ENCODE results near the gene FASN. TPM values are rescaled to one million over a fixed set of nuclear protein-coding genes. Genes with fewer than 3 reads are reported as not detected.

The FASN gene
- total RNA-seq, 1 experiment from 2014 or later, result 372 TPM

DNA sequence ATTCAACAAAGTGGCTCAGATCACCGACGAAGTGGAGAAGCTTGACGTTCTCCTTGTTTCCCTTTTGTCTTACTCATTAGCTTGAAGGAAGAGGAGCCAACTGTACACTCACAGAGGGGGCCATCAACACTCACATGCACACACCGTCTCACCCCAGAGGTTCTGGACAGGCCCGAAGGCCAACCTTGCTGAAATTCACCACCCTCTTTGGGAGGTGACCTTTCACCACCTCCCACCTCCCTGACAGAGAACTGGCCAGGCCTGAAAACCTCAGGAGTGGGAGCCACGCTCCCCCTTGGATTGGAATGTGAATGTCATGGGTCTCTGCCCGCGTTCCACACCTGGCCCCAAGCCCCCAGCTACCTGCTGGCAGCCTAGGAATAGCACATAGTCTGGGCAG is 62.5 kb downstream of the FASN start:
- H3K9me3 Mint-ChIP-seq (ENCODE audit: low read depth, unreplicated experiment), result no peaks in the 10 kb centered on the region
- TF ChIP-seq, protein P1, sequence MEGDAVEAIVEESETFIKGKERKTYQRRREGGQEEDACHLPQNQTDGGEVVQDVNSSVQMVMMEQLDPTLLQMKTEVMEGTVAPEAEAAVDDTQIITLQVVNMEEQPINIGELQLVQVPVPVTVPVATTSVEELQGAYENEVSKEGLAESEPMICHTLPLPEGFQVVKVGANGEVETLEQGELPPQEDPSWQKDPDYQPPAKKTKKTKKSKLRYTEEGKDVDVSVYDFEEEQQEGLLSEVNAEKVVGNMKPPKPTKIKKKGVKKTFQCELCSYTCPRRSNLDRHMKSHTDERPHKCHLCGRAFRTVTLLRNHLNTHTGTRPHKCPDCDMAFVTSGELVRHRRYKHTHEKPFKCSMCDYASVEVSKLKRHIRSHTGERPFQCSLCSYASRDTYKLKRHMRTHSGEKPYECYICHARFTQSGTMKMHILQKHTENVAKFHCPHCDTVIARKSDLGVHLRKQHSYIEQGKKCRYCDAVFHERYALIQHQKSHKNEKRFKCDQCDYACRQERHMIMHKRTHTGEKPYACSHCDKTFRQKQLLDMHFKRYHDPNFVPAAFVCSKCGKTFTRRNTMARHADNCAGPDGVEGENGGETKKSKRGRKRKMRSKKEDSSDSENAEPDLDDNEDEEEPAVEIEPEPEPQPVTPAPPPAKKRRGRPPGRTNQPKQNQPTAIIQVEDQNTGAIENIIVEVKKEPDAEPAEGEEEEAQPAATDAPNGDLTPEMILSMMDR (IDR thresholded peaks at IDR 0.05; ENCODE audit: unreplicated experiment), result no peak
- no TSS peak for BruUV-seq (replicated peaks)
- H3K36me3 Mint-ChIP-seq (ENCODE audit: insufficient read depth, unreplicated experiment), result peaks cover 30% of the 10 kb centered on the region
- H3K27ac Mint-ChIP-seq (ENCODE audit: unreplicated experiment), result no peak overlapping the region
- H3K4me3 Mint-ChIP-seq (ENCODE audit: low read depth, unreplicated experiment), result peak overlapping the region; percentile 86
- H3K27me3 Mint-ChIP-seq (ENCODE audit: unreplicated experiment), result no peaks in the 10 kb centered on the region
- intact Hi-C loops (cut with micrococcal nuclease; ENCODE audit: unreplicated experiment), result no loop called here
- no peak for DNase-seq
- H3K4me1 Mint-ChIP-seq (ENCODE audit: low read depth, unreplicated experiment), result peaks cover 7% of the 10 kb centered on the region
- CTCF ChIA-PET, result interaction anchor here (0.6 kb wide), 1 partner anchor 31 kb away, joined by 3 read pairs; no protein-coding TSS in a partner anchor

DNA sequence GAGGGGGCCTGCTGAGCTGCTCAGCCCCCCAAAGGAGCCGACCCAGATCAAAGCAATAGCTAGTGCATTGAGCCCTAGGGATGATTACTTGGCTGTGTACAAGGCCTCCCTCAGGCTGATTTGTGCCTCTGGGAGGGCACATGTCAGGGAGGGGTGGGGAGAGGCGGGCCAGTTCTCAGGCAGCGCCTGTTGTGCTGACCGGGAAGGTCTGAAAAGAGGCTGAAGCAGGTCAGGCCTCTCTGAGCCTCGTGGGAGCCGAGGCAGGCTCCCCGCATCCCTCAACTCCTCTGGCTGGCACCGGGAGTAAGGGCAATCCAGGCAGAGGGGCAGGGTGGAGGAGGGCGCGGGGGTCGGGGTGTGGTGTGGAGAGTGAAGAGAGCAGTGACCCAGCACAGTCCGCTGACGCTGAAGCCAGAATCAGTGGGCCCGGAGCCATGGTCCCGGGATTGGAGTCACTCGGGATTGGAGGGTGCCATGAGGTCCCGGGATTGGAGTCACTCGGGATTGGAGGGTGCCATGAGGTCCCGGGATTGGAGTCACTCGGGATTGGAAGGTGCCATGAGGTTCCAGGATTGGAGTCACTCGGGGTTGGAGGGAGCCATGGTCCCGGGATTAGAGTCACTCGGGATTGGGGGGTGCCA is 63.5 kb downstream of the FASN start:
- CTCF ChIA-PET, result no interaction called here
- Mint-ChIP-seq H3K4me1 (ENCODE audit: low read depth, unreplicated experiment) (peaks cover 7% of the 10 kb centered on the region), H3K4me3 (ENCODE audit: low read depth, unreplicated experiment) (no peak overlapping the region), H3K9me3 (ENCODE audit: low read depth, unreplicated experiment) (no peaks in the 10 kb centered on the region), H3K27ac (ENCODE audit: unreplicated experiment) (no peak overlapping the region), H3K36me3 (ENCODE audit: insufficient read depth, unreplicated experiment) (peaks cover 35% of the 10 kb centered on the region), H3K27me3 (ENCODE audit: unreplicated experiment) (no peaks in the 10 kb centered on the region)
- intact Hi-C loops (cut with micrococcal nuclease; ENCODE audit: unreplicated experiment), result no loop called here
- TF ChIP-seq, protein P1 (IDR thresholded peaks at IDR 0.05; ENCODE audit: unreplicated experiment), result no peak
- no TSS peak for BruUV-seq (replicated peaks)
- DNase-seq, result no peak

DNA sequence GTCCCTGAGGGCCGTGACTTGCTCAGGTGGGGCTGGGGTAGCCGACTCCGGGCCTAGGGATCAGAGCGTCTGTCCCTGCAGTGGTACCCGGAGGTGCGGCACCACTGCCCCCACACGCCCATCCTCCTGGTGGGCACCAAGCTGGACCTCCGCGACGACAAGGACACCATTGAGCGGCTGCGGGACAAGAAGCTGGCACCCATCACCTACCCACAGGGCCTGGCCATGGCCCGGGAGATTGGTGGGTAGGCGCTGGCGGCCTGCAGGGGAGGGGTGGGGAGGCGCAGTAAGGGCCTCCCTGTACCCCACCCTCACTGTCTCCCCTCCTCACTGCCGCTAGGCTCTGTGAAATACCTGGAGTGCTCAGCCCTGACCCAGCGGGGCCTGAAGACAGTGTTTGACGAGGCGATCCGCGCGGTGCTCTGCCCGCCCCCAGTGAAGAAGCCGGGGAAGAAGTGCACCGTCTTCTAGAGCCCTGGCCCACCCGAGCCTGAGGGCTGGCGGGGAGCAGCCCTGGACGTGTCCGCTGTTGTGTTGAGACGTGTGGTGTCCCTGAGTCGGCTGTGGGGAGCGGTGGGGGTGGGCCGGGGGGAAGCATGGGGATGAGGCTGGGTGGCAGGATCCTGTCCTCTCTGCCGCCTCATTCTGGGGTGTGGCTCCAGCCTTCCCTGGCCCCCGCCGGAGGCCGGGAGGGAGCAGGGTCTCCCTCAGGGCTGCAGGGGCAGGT is 64.5 kb downstream of the FASN start:
- Mint-ChIP-seq H3K4me1 (ENCODE audit: low read depth, unreplicated experiment) (peaks cover 7% of the 10 kb centered on the region), H3K4me3 (ENCODE audit: low read depth, unreplicated experiment) (no peak overlapping the region), H3K9me3 (ENCODE audit: low read depth, unreplicated experiment) (no peaks in the 10 kb centered on the region), H3K36me3 (ENCODE audit: insufficient read depth, unreplicated experiment) (peaks cover 40% of the 10 kb centered on the region), H3K27ac (ENCODE audit: unreplicated experiment) (no peak overlapping the region), H3K27me3 (ENCODE audit: unreplicated experiment) (no peaks in the 10 kb centered on the region)
- CTCF ChIA-PET, result no interaction called here
- no peak for DNase-seq
- no TSS peak for BruUV-seq (replicated peaks)
- TF ChIP-seq, protein P1 (IDR thresholded peaks at IDR 0.05; ENCODE audit: unreplicated experiment), result no peak
- intact Hi-C loops (cut with micrococcal nuclease; ENCODE audit: unreplicated experiment), result no loop called here

DNA sequence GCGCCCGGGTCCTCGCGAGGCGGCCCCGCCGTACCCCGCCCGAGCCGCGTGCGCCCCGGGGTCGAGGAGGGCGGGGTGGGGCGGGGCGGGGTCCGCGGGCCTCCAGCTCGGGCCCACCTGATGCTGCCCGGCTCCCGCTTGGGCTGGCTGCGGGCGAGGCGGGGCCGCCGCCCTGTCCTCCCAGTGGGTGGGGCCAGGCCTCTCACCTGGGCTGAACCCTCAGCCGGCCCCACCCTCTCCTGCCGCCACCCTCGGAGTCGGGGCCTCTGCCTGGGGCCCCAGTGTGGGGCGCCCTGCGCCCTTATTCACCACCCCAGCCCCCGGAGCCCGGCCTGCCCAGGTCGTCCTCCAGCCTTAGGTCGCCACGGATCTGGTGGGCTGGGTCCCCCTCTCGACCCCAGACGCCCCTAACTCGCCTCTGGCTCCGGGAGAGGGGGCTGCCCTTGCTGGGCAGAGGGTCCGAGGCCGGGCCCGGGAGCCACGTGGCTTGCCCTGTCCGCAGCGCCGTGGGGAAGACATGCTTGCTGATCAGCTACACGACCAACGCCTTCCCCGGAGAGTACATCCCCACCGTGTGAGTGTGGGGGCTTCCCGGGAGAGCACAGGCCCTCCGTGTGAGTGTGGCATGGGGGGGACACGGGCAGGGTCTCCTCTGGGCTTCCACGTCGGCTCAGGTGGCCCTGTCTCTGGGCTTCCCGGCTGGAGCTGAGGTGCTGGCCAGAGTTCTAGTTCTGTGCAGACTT is 66.0 kb downstream of the FASN start:
- CTCF ChIA-PET, result no interaction called here

More for the DNA sequence above, 66.0 kb downstream of the FASN start:
- Mint-ChIP-seq H3K4me3 (ENCODE audit: low read depth, unreplicated experiment) (peak overlapping the region; percentile 17), H3K27ac (ENCODE audit: unreplicated experiment) (no peak overlapping the region), H3K9me3 (ENCODE audit: low read depth, unreplicated experiment) (no peaks in the 10 kb centered on the region), H3K36me3 (ENCODE audit: insufficient read depth, unreplicated experiment) (peaks cover 36% of the 10 kb centered on the region), H3K27me3 (ENCODE audit: unreplicated experiment) (no peaks in the 10 kb centered on the region), H3K4me1 (ENCODE audit: low read depth, unreplicated experiment) (no peaks in the 10 kb centered on the region)
- TF ChIP-seq, protein P1 (IDR thresholded peaks at IDR 0.05; ENCODE audit: unreplicated experiment), result no peak
- intact Hi-C loops (cut with micrococcal nuclease; ENCODE audit: unreplicated experiment), result no loop called here
- peak; percentile 49 for DNase-seq
- no TSS peak for BruUV-seq (replicated peaks)
